Stimulated activated CD8-positive, alpha-beta memory T cell treated with anti-CD3 and anti-CD28 coated beads, Interleukin-4, amount 100 ng/mL, for 4 hours (primary cell): ENCODE data around the gene HSDL2.
"Not testable (repeated sequence)": the region's sequence is repeated elsewhere in the genome, so short reads cannot be mapped to it uniquely, and the experiment has no call there.

Experiments used
- DNase-seq, 2 donors: peaks; one replicate each; pipeline ENCODE4 v3.0.0-alpha.2; 2020; ENCODE audit warnings: low read depth in 2 of 2, low spot score in 1 of 2

HSDL2 gene

DNA sequence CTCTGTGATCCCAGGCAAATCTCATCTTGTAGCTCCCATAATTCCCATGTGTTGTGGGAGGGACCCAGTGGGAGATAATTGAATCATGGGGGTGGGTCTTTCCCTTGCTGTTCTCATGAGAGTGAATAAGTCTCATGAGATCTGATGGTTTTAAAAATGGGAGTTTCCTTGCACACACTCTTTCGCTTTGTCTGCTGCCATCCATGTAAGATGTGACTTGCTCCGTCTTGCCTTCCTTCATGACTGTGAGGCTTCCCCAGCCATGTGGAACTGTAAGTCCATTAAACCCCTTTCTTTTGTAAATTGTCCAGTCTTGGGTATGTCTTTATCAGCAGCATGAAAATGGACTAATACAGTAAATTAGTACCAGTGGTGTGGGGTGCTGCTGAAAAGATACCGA is 14.7 kb upstream of the HSDL2 start:
- DNase-seq = not testable (repeated sequence)

DNA sequence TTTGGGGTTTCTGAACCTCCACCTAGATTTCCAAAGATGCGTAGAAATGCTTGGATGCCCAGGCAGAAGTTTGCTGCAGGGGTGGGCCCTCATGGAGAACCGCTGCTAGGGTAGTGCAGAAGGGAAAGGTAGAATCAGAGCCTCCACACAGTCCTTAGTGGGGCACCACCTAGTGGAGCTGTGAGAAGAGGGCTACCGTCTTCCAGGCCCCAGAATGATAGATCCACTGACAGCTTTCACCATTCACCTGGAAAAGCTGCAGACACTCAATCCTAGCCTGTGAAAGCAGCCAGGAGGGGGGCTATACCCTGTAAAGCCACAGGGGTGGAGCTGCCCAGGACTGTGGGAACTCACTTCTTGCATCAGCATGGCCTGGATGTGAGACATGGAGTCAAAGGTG is 13.3 kb upstream of the HSDL2 start:
- DNase-seq = no peak

DNA sequence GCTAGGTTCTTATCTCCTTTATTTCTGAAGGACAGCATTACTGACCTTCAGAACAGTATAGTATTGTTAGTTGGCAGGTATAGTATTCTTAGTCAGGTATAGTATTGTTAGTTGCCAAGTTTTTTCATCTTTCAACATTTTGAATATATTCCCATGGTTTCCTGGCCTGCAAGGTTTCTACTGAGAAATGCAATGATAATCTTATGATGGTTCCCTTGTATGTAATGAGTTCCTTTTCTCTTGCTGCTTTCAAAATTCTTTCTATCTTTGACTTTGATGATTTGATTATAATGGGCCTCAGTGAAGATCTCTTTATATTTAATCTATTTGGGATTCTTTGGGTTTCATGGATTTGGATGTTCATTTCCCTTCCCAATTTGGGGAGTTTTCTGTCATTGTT is 12.4 kb upstream of the HSDL2 start:
- no peak for DNase-seq

DNA sequence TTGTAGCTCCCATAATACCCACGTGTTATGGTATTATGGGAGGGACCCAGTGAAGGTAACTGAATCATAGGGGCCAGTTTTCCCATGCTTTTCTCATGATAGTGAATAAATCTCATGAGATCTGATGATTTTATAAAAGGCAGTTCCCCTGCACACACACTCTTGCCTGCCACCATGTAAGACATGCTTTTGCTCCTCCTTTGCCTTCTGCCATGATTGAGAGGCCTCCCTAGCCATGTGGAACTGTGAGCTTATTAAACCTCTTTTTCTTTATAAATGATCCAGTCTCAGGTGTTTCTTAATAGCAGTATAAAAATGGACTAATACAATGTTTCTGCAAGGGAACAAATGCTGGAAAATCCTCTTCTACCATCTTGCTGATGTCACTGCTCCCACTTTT is 10.1 kb upstream of the HSDL2 start:
- no peak for DNase-seq

- no peak for DNase-seq
Observed at GRCh38 chr9:112371060-112371459, 8.8 kb upstream of the HSDL2 start.

- DNase-seq = not testable (repeated sequence)
Observed at GRCh38 chr9:112373666-112374065, 6.2 kb upstream of the HSDL2 start.

- DNase-seq = not testable (repeated sequence)
Observed at GRCh38 chr9:112374232-112374631, 5.7 kb upstream of the HSDL2 start.

- DNase-seq = no peak
Observed at GRCh38 chr9:112375361-112375760, 4.5 kb upstream of the HSDL2 start.

GRCh38 chr9:112377087-112377486 is 2.8 kb upstream of the HSDL2 start:
- no peak for DNase-seq

DNA sequence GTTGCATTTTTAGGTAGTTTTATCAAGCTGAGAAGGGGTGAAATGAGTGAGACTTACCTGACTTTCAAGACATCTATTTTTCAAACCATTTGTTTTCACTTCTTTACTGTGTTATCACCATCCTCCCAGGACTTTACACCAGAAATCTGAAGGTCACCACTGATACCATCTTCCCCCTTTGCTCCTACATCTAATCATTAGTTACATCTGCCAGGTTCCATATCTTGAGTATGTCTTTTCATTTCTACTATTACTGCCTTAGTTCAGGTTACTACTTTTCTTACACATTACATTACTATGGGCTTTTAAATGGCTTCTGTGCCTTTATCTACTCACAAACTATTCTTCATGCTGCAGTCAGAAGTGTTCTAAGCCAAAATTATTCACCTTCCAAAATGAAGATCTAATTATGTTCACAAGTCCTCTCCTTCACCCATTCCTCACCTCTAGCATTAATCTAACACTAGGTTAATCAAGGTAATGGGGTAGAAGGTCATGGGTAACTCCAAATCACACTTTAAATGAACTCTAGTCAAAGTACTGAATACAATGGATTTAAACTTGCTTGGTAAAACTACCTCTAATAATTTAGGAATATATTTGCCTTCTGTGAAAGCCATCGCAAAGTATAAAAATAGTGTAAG is 2.1 kb upstream of the HSDL2 start:
- DNase-seq = no peak

- DNase-seq = no peak
Observed at GRCh38 chr9:112378328-112379176, 1.4 kb upstream of the HSDL2 start.

DNA sequence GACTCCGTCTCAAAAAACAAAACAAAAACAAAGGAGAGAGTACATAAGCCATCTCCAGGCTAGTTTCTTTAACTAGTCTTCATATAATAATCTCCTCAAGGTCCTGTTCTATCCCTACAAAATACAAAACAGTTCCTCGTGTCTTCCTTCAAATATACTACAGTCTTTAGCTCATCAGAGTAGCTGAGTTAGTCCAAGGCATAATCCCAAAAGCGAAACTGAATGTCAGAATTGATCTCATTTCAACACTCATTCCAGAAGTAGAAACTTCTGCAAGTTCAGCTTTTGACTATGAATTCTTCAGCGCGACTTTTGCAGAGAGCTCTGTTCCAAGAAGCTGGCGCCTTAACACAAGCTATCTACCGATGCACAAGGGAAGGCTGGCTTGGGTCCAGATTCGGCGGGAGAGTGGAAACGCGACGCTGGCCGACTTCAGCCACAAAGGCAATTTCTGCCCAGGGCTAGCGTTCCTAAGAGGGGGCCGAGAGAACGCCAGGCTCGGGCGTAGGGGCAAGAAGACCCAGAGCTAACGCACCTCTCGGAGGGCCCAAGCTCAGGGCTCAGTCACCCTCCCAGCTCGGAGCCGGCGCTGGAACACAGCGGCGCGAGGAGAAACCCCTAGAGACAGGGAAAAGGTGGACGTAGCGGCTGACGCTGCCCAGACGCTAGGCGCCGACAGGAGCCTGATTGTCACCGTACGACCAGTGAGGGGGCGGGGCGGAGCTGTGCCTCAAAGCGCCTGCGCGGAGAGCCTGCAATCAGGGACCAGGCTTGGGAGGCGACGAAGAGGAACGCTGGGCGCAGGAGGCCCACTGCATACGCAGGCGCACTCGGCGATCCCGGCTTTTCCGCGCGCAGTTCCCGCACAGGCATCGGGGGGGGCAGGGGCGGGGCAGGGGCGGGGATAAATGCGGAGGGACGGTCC is 469 bp upstream of the HSDL2 start:
- DNase-seq = peak; percentile 95 to 97

DNA sequence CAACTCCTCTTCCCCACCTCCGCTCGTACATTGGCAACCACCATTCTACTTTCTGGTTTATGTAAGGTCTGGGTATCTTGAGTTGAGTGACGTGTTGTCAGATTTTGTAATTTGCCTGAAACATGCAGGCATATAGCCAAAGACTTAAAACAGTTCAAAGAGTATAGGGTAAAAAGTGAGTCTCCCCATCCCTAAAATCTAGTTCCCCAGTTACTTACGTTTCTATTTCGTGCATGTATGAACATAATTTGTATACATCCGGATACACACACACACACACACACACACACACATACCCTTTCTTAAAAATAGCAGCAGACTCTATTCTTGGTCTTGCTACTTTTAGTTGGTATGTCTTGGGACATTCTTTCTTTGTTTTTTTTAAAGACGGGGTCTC is 915 bp downstream of the HSDL2 start:
- DNase-seq = no peak

DNA sequence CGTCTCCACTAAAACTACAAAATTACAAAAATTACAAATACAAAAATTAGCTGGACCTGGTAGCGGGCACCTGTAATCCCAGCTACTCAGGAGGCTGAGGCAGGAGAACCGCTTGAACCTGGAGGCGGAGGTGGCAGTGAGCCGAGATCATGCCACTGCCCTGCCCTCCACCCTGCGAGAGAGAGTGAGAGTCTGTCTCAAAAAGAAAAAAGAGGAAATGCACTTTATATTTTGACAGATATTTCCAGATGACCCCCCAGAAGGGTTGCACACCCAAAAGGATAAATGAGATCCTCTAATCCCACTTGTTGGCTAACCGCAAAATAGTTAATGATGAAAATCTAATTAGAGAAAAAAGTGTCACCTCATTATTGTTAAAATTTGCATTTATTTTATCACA is 2.2 kb downstream of the HSDL2 start:
- no peak for DNase-seq

GRCh38 chr9:112382501-112383364 is 2.8 kb downstream of the HSDL2 start:
- no peak for DNase-seq

DNA sequence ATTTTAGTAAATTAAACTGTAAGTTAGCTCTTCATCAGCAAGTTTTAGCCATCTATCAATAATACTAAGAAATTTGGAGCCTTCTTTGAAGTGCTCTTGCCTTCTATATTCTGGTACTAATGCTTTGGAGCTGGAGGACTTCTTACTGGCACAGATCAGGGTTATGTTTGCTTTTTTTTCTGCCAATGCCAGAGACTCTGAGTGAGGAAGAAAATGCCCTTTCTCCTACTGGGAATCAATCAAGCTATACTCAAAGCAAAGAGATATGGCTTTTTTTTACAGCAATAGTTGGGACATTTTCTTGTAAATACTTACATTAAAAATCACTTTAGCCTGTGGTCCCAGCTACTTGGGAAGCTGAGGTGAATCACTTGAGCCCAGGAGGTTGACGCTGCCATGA is 4.3 kb downstream of the HSDL2 start:
- DNase-seq = no peak

DNA sequence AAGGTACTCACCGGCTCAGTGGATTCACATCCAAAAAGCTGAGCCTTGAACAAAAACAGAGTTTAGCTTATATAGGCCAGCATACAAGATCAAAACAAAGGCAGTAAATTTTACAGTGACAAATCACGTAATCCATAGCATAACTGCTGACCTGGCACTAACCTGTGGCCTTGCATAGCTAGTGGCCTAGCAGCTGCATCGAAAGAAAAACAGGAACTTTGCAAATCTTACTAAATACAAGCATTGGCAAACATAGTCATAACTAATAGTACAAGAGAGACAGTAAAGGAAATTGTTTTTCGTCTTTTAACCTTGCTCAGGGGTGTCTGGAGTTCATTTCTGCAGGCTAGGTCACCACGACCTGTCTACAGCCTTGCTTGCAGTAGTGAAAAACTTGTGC is 4.8 kb downstream of the HSDL2 start:
- DNase-seq = no peak

DNA sequence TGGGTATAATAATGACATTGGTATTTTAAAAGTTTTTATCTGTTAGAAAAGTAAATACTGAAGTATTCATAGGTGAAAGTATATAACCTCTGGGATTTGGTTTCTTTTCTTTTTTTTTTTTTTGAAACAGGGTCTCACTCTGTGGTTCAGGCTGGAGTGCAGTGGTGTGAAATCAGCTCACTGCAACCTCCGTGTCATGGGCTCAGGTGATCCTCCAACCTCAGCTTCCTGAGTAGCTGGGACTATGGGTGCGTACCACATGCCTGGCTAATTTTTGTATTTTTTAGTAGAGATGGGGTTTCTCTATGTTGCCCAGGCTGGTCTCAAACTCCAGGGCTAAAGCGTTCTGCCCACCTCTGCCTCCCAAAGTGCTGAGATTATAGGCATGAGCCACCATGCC is 7.2 kb downstream of the HSDL2 start:
- no peak for DNase-seq

DNA sequence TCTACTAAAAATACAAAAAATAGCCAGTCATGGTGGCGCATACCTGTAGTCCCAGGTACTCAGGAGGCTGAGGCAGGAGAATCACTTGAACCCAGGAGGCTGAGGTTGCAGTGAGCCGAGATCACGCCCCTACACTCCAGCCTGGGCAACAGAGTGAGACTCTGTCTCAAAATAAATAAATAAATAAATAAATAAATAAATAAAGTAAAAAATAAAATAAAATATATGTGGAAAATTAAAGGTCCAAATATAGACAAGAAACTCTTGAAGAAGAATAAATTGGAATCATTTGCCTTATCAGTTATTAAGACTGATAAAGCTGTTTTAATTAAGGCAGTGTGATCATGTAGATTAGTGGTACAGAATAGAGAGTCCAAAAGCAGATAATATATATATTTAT is 10.0 kb downstream of the HSDL2 start:
- not testable (repeated sequence) for DNase-seq

- DNase-seq = not testable (repeated sequence)
Observed at GRCh38 chr9:112391936-112392560, 12.1 kb downstream of the HSDL2 start.
